CMK (cell line): Measurements from ENCODE around the gene POLR3GL.
"Not testable (repeated sequence)": the region's sequence is repeated elsewhere in the genome, so short reads cannot be mapped to it uniquely, and the experiment has no call there.

Source experiments
- DNase-seq: peaks from one replicate; pipeline ENCODE4 v3.0.0-alpha.2; 2010; ENCODE audit warnings: low read depth

POLR3GL gene

DNA sequence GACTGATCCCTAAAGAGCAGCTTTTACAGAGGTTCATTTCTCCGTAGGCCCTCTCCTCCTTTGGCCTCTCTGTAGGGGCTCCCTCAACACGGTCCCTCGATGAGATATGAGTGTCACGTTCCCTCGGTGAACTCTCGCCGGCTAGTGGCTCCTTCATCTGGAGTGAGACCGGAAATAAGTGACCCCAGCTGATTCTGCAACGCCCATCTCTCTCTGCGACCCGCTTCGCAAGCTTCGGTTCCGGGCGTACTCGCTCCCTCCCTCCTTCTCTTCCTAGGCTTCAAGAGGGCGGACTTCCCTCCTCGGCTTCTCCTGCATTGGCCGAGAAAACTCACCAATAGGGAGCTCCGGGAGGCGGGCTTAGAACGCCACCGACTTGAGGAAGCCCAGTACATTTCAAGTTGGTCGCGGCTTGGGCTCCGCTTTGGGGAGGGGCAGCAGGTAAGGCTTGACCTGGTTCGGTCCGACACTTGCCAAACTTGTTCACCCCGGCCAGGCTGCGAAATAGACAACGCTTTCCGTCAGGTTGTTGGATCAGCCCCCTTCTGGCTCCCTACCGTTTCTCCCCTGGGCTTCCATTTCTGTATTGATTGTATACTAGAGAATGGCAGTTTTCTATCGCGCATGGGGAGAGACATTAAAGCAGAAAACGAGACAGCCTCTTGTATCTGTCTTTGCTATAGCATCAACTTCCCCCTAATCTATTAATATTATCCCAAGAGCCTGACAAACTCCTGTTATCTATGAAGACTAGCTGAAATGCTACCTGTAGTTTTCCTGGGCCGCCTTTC is at the start of gene POLR3GL, which contains the start of gene ANKRD34A:
Gene POLR3GL, plus strand, starts transcription at position 363 of the 791 bp plus-strand sequence. CDS start 10,176 bp downstream, outside the sequence.
Gene ANKRD34A, minus strand, starts transcription at position 248 of the 791 bp plus-strand sequence. CDS start 2,816 bp downstream, outside the sequence.
- peak; percentile 94 for DNase-seq

DNA sequence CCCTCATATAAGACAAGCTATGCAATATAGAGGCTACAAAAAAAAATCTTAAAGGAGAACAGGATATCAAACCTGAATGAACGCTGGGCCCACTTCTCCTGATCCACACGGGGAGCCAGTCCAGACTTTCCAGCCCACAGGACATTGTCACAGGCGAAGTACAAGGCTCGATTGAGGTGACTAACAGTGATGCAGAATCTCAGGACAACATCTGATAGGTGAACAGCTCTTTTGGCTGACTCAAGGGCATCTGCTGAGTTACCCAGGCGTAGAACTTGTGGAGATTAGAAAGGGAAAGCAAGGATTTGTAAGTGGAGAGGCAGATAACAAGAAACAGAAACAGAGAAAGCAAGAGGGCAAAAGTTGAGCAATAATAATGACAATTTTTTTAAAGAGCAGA is 47.7 kb upstream of the POLR3GL start:
- no peak for DNase-seq

DNA sequence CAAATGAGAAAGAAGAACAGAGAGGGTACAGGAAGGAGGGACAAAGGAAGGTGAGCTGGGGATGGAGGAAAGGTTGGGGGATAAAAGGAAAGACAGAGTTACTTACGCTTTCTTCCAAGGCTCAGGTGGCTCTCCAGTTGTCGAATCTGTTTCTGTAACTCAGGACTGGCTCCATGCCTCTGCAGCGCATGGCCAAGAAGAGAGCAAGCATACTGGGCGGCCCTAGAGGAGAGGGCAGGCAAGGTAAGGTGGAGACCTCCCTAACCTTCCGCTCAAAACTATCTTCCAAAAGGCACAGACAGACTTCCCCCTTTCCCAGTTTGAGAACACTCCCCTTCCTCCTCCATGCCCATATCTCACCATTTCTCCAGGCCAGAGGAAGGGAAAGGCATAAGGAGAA is 46.9 kb upstream of the POLR3GL start:
- DNase-seq, result no peak

GRCh38 chr1:145918144-145918991 is 46.1 kb upstream of the POLR3GL start, which contains the start of gene PEX11B:
Gene PEX11B, minus strand, starts transcription at chr1:145918717. Its CDS starts 29 bp downstream, at chr1:145918688.
- peak; percentile 90 for DNase-seq

- peak; percentile 45 for DNase-seq
These were observed 45.2 kb upstream of the POLR3GL start for GRCh38 chr1:145918992-145919939.

DNA sequence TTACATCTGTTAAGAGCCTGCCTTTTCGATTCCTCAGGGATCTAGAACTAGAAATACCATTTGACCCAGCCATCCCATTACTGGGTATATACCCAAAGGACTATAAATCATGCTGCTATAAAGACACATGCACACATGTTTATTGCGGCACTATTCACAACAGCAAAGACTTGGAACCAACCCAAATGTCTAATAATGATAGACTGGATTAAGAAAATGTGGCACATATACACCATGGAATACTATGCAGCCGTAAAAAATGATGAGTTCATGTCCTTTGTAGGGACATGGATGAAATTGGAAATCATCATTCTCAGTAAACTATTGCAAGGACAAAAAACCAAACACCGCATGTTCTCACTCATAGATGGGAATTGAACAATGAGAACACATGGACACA is 44.2 kb upstream of the POLR3GL start:
- not testable (repeated sequence) for DNase-seq

DNA sequence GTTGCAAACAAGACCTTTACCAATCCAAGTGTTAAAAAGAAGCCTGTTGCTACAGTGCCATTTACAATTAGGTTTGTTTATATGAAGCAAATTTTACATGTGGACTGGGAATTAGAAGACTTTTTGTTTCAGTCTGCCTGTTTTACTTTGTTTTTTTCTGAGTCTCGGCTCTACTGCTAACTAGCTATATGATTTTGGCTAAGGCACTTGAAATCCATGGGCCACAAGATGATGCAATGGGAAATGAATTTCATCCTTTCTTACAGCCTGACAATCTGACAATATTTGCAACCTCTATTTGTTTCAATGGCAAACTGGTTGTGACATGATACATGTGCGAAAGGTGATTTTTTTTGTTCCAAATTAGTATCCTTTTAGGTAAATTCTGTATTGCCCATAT is 42.2 kb upstream of the POLR3GL start:
- DNase-seq, result no peak

GRCh38 chr1:145926686-145927062 is 37.8 kb upstream of the POLR3GL start:
- DNase-seq, result no peak

GRCh38 chr1:145927063-145927886 is 37.2 kb upstream of the POLR3GL start, which contains the start of gene RBM8A:
Gene RBM8A, minus strand, starts transcription at chr1:145927484. Its CDS starts 58 bp downstream, at chr1:145927426.
- peak; percentile 97 for DNase-seq

DNA sequence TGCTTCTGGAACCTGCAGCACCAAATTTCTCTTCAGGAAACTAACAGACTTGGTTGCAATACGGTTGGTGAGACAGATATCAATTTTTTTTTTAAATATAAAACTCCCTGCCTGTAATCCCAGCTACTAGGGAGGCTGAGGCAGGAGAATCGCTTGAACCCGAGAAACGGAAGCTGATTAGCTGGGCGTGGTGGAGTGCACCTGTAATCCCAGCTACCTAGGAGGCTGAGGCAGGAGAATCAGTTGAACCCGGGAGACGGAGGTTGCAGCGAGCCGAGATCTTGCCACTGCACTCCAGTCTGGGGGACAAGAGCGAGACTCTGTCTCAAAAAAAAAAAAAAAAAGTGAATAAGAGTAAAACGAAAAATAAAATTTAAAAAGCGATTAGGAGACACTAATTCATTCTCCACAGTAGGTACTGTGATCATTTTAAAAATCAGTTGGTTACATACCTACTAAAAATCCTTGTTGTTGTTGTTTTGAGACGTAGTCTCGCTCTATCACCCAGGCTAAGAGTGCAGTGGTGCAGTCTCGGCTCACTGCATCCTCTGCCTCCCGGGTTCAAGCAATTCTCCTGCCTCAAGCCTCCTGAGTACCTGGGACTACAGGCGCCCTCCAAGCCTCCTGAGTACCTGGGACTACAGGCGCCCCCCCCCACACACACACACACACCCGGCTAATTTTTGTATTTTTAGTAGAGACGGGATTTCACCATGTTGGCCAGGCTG is 36.4 kb upstream of the POLR3GL start:
- DNase-seq, result no peak

GRCh38 chr1:145932522-145933009 is 31.9 kb upstream of the POLR3GL start:
- not testable (repeated sequence) for DNase-seq

- no peak for DNase-seq
These were observed 28.8 kb upstream of the POLR3GL start for GRCh38 chr1:145935708-145936107.

GRCh38 chr1:145936247-145936646 is 28.2 kb upstream of the POLR3GL start:
- no peak for DNase-seq

DNA sequence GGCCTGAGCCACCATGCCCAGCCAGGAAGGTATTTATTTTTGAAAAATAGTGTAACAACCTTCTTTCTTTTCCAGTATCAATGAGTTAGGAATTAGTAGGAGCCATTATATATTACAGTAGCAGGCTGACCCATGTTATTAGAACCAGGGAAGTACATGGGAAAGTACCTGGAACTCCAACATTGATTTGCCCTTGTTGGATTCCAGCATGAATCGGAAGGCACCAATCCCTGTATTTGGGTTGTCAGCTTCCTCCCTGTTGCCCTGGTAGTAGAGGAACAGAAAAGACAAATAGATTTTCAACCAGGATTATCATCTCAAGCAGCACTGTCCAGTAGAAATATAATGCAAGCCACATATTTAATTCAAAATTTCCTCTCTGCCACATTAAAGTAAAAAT is 27.1 kb upstream of the POLR3GL start:
- DNase-seq, result no peak

GRCh38 chr1:145942405-145942804 is 22.1 kb upstream of the POLR3GL start:
- DNase-seq, result no peak

DNA sequence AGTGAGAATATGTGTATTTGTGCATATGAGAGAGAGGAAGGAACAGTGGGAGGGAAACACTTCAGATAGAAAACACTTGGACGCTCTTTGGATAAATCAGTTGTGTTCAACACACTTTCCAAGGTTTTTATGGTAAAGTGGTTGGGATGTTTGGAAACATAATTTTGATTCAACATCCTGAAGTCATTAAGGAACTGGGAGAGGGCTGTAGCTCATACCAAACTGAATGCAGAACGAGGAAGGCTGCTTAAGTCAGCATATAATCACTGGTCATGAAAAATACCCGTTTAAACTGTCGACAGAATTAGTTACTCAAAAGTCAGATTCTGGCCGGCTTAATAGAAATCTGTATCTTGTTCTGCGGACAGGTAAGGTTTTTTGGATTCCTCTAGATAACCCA is 21.6 kb upstream of the POLR3GL start:
- DNase-seq, result no peak

- DNase-seq, result no peak
These were observed 20.0 kb upstream of the POLR3GL start for GRCh38 chr1:145944532-145944931.

GRCh38 chr1:145946477-145946986 is 18.0 kb upstream of the POLR3GL start:
- no peak for DNase-seq

DNA sequence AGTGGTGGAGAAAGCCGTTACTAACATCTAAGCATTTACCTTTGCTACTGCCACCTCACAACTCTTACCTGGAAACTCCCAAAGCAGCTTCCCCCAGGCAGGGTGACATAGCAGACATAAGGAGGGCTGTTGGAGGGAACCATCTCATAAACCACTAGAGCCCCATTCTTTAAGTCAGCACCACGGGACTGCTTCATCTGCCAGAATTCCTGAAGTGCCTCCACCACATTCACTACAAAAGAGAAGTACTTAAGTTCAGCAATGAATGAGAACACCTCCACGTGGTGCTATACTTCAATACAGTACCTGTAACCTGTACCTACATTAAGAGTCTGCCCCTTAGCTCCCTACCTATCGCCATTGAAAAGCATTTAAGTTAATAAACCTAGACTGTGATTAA is 16.9 kb upstream of the POLR3GL start:
- DNase-seq, result no peak

DNA sequence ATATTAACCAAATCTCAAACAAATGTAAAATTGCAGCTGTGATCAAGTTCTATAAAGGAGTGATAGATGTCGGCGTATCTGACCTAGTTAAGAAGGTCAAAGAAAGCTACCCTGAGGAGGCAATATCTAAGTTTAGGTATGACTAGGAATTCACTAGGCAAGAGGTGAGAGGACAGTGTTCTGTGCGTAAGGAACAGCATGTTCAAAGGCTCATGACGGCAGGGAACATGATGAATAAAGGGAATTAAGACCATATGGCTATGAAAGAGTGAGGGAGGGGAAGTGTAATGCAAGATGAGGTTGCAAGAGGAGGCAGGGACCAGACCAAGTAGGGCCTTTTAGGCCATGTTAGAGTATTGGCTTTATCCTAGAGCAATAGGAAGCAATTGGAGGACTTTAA is 15.3 kb upstream of the POLR3GL start:
- no peak for DNase-seq
